IMR-90 (cell line): ENCODE results near the gene TRAP1. TPM values are rescaled to one million over a fixed set of nuclear protein-coding genes. Genes with fewer than 3 reads are reported as not detected.

Experiments
- ATAC-seq: fragments of 200-7000 bp; cut with Tn5 transposase; 2 replicates; pipeline ENCODE4 v1.9.1; 2020; ENCODE audit warnings: low read depth, mild to moderate bottlenecking, moderate library complexity
- BruUV-seq: library from RNA; stranded (reverse); fragments of 400-500 nt; replicated peaks from 2 replicates; lab custom pipeline; 2021; lab: Mats Ljungman, UMichigan
- CTCF ChIA-PET: fragments of 300-600 bp; formaldehyde crosslinking; extraction: SDS; loops from one replicate; lab custom pipeline; 2021; ENCODE audit warnings: antibody characterized with exemption; lab: Yijun Ruan, JAX
- POLR2A ChIA-PET: fragments of 300-600 bp; sonication (Branson Sonifier 250); formaldehyde crosslinking; loops from one replicate; lab custom pipeline; 2022; ENCODE audit warnings: antibody characterized with exemption; ENCODE audit not compliant: unreplicated experiment; lab: Charles Lee
- DNase-seq: peaks from one replicate; pipeline ENCODE4 v3.0.0; 2013
- H2AFZ ChIP-seq: replicated peaks from 2 replicates; pipeline ENCODE3; 2013; ENCODE audit warnings: low read length, mild to moderate bottlenecking; ENCODE audit not compliant: poor library complexity
- H2AK5ac ChIP-seq: 2 replicates; pipeline ENCODE4 v1.6.1; 2013; ENCODE audit warnings: low read depth, low read length, inconsistent platforms
- H2AK9ac ChIP-seq: replicated peaks from 2 replicates; pipeline ENCODE3; 2013; ENCODE audit warnings: mild to moderate bottlenecking, low read depth, low read length, moderate library complexity; ENCODE audit not compliant: poor library complexity
- H2BK120ac ChIP-seq: 2 replicates; pipeline ENCODE4 v1.6.1; 2013; ENCODE audit warnings: low read depth, low read length, inconsistent platforms
- H2BK15ac ChIP-seq: 3 replicates; pipeline ENCODE4 v1.6.1; 2013; ENCODE audit warnings: low read depth, low read length, inconsistent platforms
- H2BK20ac ChIP-seq: 2 replicates; pipeline ENCODE4 v1.6.1; 2013; ENCODE audit warnings: low read depth, mild to moderate bottlenecking, inconsistent platforms, low read length, moderate library complexity
- H2BK5ac ChIP-seq: 2 replicates; pipeline ENCODE4 v1.6.1; 2013; ENCODE audit warnings: mild to moderate bottlenecking, low read depth, low read length, inconsistent platforms; ENCODE audit not compliant: poor library complexity, severe bottlenecking
- H3K14ac ChIP-seq: replicated peaks from 2 replicates; pipeline ENCODE4 v1.6.1; 2013; ENCODE audit warnings: low read depth, low read length, inconsistent platforms
- H3K18ac ChIP-seq: 2 replicates; pipeline ENCODE4 v1.6.1; 2013; ENCODE audit warnings: low read depth, low read length, control low read depth
- H3K23ac ChIP-seq: 2 replicates; pipeline ENCODE4 v1.6.1; 2013; ENCODE audit warnings: low read depth, low read length, inconsistent platforms
- H3K27ac ChIP-seq: 2 replicates; pipeline ENCODE4 v1.5.1; 2013; ENCODE audit warnings: mild to moderate bottlenecking, control low read depth, low read length; ENCODE audit not compliant: insufficient read depth
- H3K27me3 ChIP-seq: 2 replicates; pipeline ENCODE4 v1.6.1; 2013; ENCODE audit warnings: low read length; ENCODE audit not compliant: control insufficient read depth, insufficient read depth
- H3K36me3 ChIP-seq: 2 replicates; pipeline ENCODE4 v1.6.1; 2013; ENCODE audit warnings: low read length, mixed read lengths; ENCODE audit not compliant: control insufficient read depth, insufficient read depth
- H3K4ac ChIP-seq: 2 replicates; pipeline ENCODE4 v1.6.1; 2013; ENCODE audit warnings: low read depth, low read length, inconsistent platforms
- H3K4me1 ChIP-seq: 2 replicates; pipeline ENCODE4 v1.6.1; 2013; ENCODE audit warnings: low read length, mixed read lengths; ENCODE audit not compliant: control insufficient read depth, insufficient read depth
- H3K4me2 ChIP-seq: 2 replicates; pipeline ENCODE4 v1.6.1; 2013; ENCODE audit warnings: low read depth, mild to moderate bottlenecking, control low read depth, low read length, moderate library complexity
- H3K4me3 ChIP-seq: 2 replicates; pipeline ENCODE4 v1.5.1; 2013; ENCODE audit warnings: low read depth, mild to moderate bottlenecking, control low read depth, low read length, moderate library complexity; ENCODE audit not compliant: insufficient read depth
- H3K56ac ChIP-seq: 2 replicates; pipeline ENCODE4 v1.6.1; 2013; ENCODE audit warnings: low read length, inconsistent platforms; ENCODE audit not compliant: insufficient read depth; ENCODE audit errors: extremely low read depth
- H3K79me1 ChIP-seq, 2 experiments: 2 replicates each; pipeline ENCODE4 v1.6.1; 2013; ENCODE audit warnings: low read length in 2 of 2, inconsistent platforms in 1 of 2, low read depth in 1 of 2
- H3K9ac ChIP-seq: 2 replicates; pipeline ENCODE4 v1.6.1; 2013; ENCODE audit warnings: low read depth, low read length, control low read depth
- H3K9me1 ChIP-seq: 2 replicates; pipeline ENCODE4 v1.6.1; 2013; ENCODE audit warnings: low read length, inconsistent platforms; ENCODE audit not compliant: insufficient read depth
- H3K9me3 ChIP-seq: 2 replicates; pipeline ENCODE4 v1.6.1; 2013; ENCODE audit warnings: low read length; ENCODE audit not compliant: control insufficient read depth, insufficient read depth
- H4K20me1 ChIP-seq: 2 replicates; pipeline ENCODE4 v1.6.1; 2013; ENCODE audit warnings: low read length, inconsistent platforms; ENCODE audit not compliant: insufficient read depth
- H4K5ac ChIP-seq: 2 replicates; pipeline ENCODE4 v1.6.1; 2013; ENCODE audit warnings: mild to moderate bottlenecking, low read depth, low read length, control low read depth
- H4K8ac ChIP-seq, 2 experiments: 2 replicates each; pipeline ENCODE4 v1.6.1; 2013; ENCODE audit warnings: low read depth in 2 of 2, low read length in 2 of 2, control low read depth in 1 of 2, inconsistent platforms in 1 of 2
- H4K91ac ChIP-seq: 2 replicates; pipeline ENCODE4 v1.6.1; 2013; ENCODE audit warnings: low read depth, low read length, inconsistent platforms; ENCODE audit not compliant: insufficient read depth
- BHLHE40 ChIP-seq: fragments of 150-350 bp; IDR thresholded peaks from 2 replicates; pipeline ENCODE4 v1.6.1; 2016; ENCODE audit warnings: mild to moderate bottlenecking, low read depth, low read length
- CEBPB ChIP-seq: IDR thresholded peaks from 2 replicates; pipeline ENCODE4 v1.6.1; 2012; ENCODE audit warnings: low read depth, low read length, improper control_type of control experiment
- CHD1 ChIP-seq: IDR thresholded peaks from 2 replicates; pipeline ENCODE4 v1.6.1; 2012; ENCODE audit warnings: low read depth, low read length, improper control_type of control experiment
- ELK1 ChIP-seq: fragments of 150-350 bp; IDR thresholded peaks from 2 replicates; pipeline ENCODE4 v1.6.1; 2016; ENCODE audit warnings: low read depth, mild to moderate bottlenecking, low read length, moderate library complexity, borderline replicate concordance
- FOS ChIP-seq: fragments of 150-350 bp; IDR thresholded peaks from 2 replicates; pipeline ENCODE4 v1.6.1; 2016; ENCODE audit warnings: low read depth, low read length
- MAFK ChIP-seq: IDR thresholded peaks from 2 replicates; pipeline ENCODE4 v1.6.1; 2012; ENCODE audit warnings: low read depth, low read length, improper control_type of control experiment
- MAZ ChIP-seq: IDR thresholded peaks from 2 replicates; pipeline ENCODE4 v1.6.1; 2012; ENCODE audit warnings: low read depth, mild to moderate bottlenecking, low read length, improper control_type of control experiment, moderate library complexity, borderline replicate concordance
- MXI1 ChIP-seq: IDR thresholded peaks from 2 replicates; pipeline ENCODE4 v1.6.1; 2012; ENCODE audit warnings: low read depth, mild to moderate bottlenecking, low read length, moderate library complexity, borderline replicate concordance
- NFE2L2 ChIP-seq: fragments of 150-350 bp; IDR thresholded peaks from 2 replicates; pipeline ENCODE4 v1.6.1; 2016; ENCODE audit warnings: low read depth, mild to moderate bottlenecking, low read length
- POLR2A ChIP-seq: IDR thresholded peaks from 2 replicates; pipeline ENCODE4 v1.6.1; 2012; ENCODE audit warnings: mild to moderate bottlenecking, low read depth, low read length
- RAD21 ChIP-seq: IDR thresholded peaks from 2 replicates; pipeline ENCODE4 v1.6.1; 2012; ENCODE audit warnings: low read length, improper control_type of control experiment
- RCOR1 ChIP-seq: IDR thresholded peaks from 2 replicates; pipeline ENCODE4 v1.6.1; 2012; ENCODE audit warnings: mild to moderate bottlenecking, low read length, improper control_type of control experiment; ENCODE audit not compliant: insufficient replicate concordance
- RFX5 ChIP-seq: IDR thresholded peaks from 2 replicates; pipeline ENCODE4 v1.8.0; 2012; ENCODE audit warnings: low read depth, mild to moderate bottlenecking, low read length, moderate library complexity
- SMC3 ChIP-seq: fragments of 150-350 bp; IDR thresholded peaks from 2 replicates; pipeline ENCODE4 v1.6.1; 2016; ENCODE audit warnings: low read depth, mild to moderate bottlenecking, antibody characterized with exemption, low read length, moderate library complexity
- WGBS, 2 experiments: methylation state at CpG; one replicate each; pipeline versions ENCODE4 v1.1.5 to v1.1.7; 2013; ENCODE audit warnings: missing lambda C conversion rate in 2 of 2; ENCODE audit not compliant: insufficient read length in 1 of 2; ENCODE audit errors: extremely low coverage in 2 of 2; 5-methylcytosine and 5-hydroxymethylcytosine counted together
- dilution Hi-C: fragments of 300-500 bp; cut with HindIII; formaldehyde crosslinking; loops from one replicate; pipeline ENCODE4 v1.14.3; 2018; ENCODE audit warnings: low sequenced_read_pairs; ENCODE audit not compliant: unreplicated experiment
- in situ Hi-C: fragments of 300-500 bp; cut with MboI; formaldehyde crosslinking; loops from 3 replicates; pipeline ENCODE4 v1.14.3; 2019; ENCODE audit warnings: low sequenced_read_pairs, inconsistent platforms, mixed read lengths
- intact Hi-C: fragments of 100-400 bp; cut with micrococcal nuclease; formaldehyde crosslinking; loops from 2 replicates; pipeline ENCODE4 v1.10.0; 2022
- polyA plus RNA-seq, 3 experiments: library from polyadenylated mRNA; depleted of rRNA; stranded (reverse); fragments of >200 nt; gene quantifications; 2 replicates each; pipeline ENCODE4 v1.2.3, GENCODE V29; 2012; ENCODE audit warnings: low replicate concordance in 1 of 3
- total RNA-seq: library from RNA; depleted of rRNA; stranded (reverse); fragments of >200 nt; gene quantifications from 2 replicates; pipeline ENCODE4 v1.2.3, GENCODE V29; 2012
- TF ChIP-seq, protein P1 (sequence below): fragments of 150-350 bp; IDR thresholded peaks from 2 replicates; pipeline ENCODE4 v1.6.1; 2017; ENCODE audit warnings: mild to moderate bottlenecking, antibody characterized with exemption, low read length, low read depth
- TF ChIP-seq, protein P2 (sequence below): conservative IDR thresholded peaks from 2 replicates; pipeline ENCODE4 v1.5.1; 2012; ENCODE audit warnings: mild to moderate bottlenecking, low read depth, low read length, improper control_type of control experiment

The TRAP1 gene
- total and polyA plus RNA-seq, 2 of the 4 experiments (the other 2 are of a cell fraction) = 139 to 145 TPM

- 84% methylated on average over 7 of the region's 9 CpGs; no CpG with 5 or more reads in 1 of the 2 experiments for WGBS, 2 experiments
- POLR2A ChIA-PET = no interaction called here
- CTCF ChIA-PET = no interaction called here
- Histone ChIP-seq H4K5ac (no peak overlapping the region), H3K9ac (no peak overlapping the region), H3K9me3 (no peaks in the 10 kb centered on the region), H3K27me3 (no peaks in the 10 kb centered on the region), H4K8ac (no peak overlapping the region), H2AK9ac (no peak overlapping the region), H3K14ac (no peak overlapping the region), H3K56ac (no peak overlapping the region), H3K27ac (no peak overlapping the region), H2BK20ac (no peak overlapping the region), H3K4me3 (no peak overlapping the region), H3K4ac (no peak overlapping the region), H3K79me1 (peaks cover 38 to 72% of the 10 kb centered on the region in 2 experiments), H2AFZ (no peak overlapping the region), H3K9me1 (peaks cover 19% of the 10 kb centered on the region), H2BK15ac (no peak overlapping the region), H3K4me1 (peaks cover 7% of the 10 kb centered on the region), H4K20me1 (peaks cover 14% of the 10 kb centered on the region), H2BK120ac (no peak overlapping the region), H3K18ac (no peak overlapping the region), H2BK5ac (no peak overlapping the region), H3K36me3 (peaks cover 49% of the 10 kb centered on the region), H3K23ac (no peak overlapping the region), H4K91ac (no peak overlapping the region), H2AK5ac (no peak overlapping the region; the same call in 1 of the 2 replicates), H3K4me2 (no peak overlapping the region)
- no TSS peak for BruUV-seq
- in situ Hi-C loops (no loop called here), intact Hi-C loops (no loop called here), dilution Hi-C loops (no loop called here)
- DNase-seq (no peak), ATAC-seq (no peak)
- no peak for TF ChIP-seq MAZ
- no peak for TF ChIP-seq ELK1
- TF ChIP-seq, protein P1, sequence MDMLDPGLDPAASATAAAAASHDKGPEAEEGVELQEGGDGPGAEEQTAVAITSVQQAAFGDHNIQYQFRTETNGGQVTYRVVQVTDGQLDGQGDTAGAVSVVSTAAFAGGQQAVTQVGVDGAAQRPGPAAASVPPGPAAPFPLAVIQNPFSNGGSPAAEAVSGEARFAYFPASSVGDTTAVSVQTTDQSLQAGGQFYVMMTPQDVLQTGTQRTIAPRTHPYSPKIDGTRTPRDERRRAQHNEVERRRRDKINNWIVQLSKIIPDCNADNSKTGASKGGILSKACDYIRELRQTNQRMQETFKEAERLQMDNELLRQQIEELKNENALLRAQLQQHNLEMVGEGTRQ = no peak
- no peak for TF ChIP-seq MAFK
- TF ChIP-seq FOS = no peak
- TF ChIP-seq CEBPB = no peak
- TF ChIP-seq, protein P2, sequence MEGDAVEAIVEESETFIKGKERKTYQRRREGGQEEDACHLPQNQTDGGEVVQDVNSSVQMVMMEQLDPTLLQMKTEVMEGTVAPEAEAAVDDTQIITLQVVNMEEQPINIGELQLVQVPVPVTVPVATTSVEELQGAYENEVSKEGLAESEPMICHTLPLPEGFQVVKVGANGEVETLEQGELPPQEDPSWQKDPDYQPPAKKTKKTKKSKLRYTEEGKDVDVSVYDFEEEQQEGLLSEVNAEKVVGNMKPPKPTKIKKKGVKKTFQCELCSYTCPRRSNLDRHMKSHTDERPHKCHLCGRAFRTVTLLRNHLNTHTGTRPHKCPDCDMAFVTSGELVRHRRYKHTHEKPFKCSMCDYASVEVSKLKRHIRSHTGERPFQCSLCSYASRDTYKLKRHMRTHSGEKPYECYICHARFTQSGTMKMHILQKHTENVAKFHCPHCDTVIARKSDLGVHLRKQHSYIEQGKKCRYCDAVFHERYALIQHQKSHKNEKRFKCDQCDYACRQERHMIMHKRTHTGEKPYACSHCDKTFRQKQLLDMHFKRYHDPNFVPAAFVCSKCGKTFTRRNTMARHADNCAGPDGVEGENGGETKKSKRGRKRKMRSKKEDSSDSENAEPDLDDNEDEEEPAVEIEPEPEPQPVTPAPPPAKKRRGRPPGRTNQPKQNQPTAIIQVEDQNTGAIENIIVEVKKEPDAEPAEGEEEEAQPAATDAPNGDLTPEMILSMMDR = no peak
- no peak for TF ChIP-seq BHLHE40
- TF ChIP-seq SMC3 = no peak
- TF ChIP-seq MXI1 = no peak
- TF ChIP-seq POLR2A = no peak
- TF ChIP-seq RAD21 = no peak
- TF ChIP-seq RCOR1 = no peak
- no peak for TF ChIP-seq RFX5
- no peak for TF ChIP-seq CHD1
- TF ChIP-seq NFE2L2 = no peak
Measured at GRCh38 chr16:3756113-3756512, 38.8 kb upstream of the TRAP1 start.
